ENCODE data around the gene TIFAB.

Gene TIFAB

GRCh38 chr5:135454946-135455345 is 2.8 kb upstream of the TIFAB start:
- no peak overlapping the region for H3K27ac ChIP-seq (ENCODE audit: low read length)
- H3K36me3 ChIP-seq (ENCODE audit: control insufficient read depth in 1 of 2, insufficient read depth in 2 of 2, low read length in 2 of 2) = no peaks in the 10 kb centered on the region
- H3K9me3 ChIP-seq (ENCODE audit: control insufficient read depth in 1 of 2, low read length in 2 of 2) = no peaks in the 10 kb centered on the region
- H3K27me3 ChIP-seq (ENCODE audit: low read depth, low read length) = no peaks in the 10 kb centered on the region
- H3K4me3 ChIP-seq (ENCODE audit: low read depth in 1 of 2, low read length in 2 of 2) = no peak overlapping the region
- no peaks in the 10 kb centered on the region for H3K4me1 ChIP-seq (ENCODE audit: control insufficient read depth in 1 of 2, insufficient read depth in 2 of 2, low read length in 2 of 2)

GRCh38 chr5:135453613-135454012 is 1.5 kb upstream of the TIFAB start:
- Histone ChIP-seq H3K4me3 (ENCODE audit: low read depth in 1 of 2, low read length in 2 of 2) (no peak overlapping the region), H3K4me1 (ENCODE audit: control insufficient read depth in 1 of 2, insufficient read depth in 2 of 2, low read length in 2 of 2) (no peaks in the 10 kb centered on the region), H3K27me3 (ENCODE audit: low read depth, low read length) (no peaks in the 10 kb centered on the region), H3K36me3 (ENCODE audit: control insufficient read depth in 1 of 2, insufficient read depth in 2 of 2, low read length in 2 of 2) (no peaks in the 10 kb centered on the region), H3K27ac (ENCODE audit: low read length) (no peak overlapping the region), H3K9me3 (ENCODE audit: control insufficient read depth in 1 of 2, low read length in 2 of 2) (no peaks in the 10 kb centered on the region)

GRCh38 chr5:135451581-135452320 is 400 bp downstream of the TIFAB start:
- no peaks in the 10 kb centered on the region for H3K4me1 ChIP-seq (ENCODE audit: control insufficient read depth in 1 of 2, insufficient read depth in 2 of 2, low read length in 2 of 2)
- H3K36me3 ChIP-seq (ENCODE audit: control insufficient read depth in 1 of 2, insufficient read depth in 2 of 2, low read length in 2 of 2) = no peaks in the 10 kb centered on the region
- no peak overlapping the region for H3K4me3 ChIP-seq (ENCODE audit: low read depth in 1 of 2, low read length in 2 of 2)
- no peak overlapping the region for H3K27ac ChIP-seq (ENCODE audit: low read length)
- no peaks in the 10 kb centered on the region for H3K27me3 ChIP-seq (ENCODE audit: low read depth, low read length)
- no peaks in the 10 kb centered on the region for H3K9me3 ChIP-seq (ENCODE audit: control insufficient read depth in 1 of 2, low read length in 2 of 2)

GRCh38 chr5:135450952-135451351 is 1.2 kb downstream of the TIFAB start:
- H3K4me1 ChIP-seq (ENCODE audit: control insufficient read depth in 1 of 2, insufficient read depth in 2 of 2, low read length in 2 of 2) = no peaks in the 10 kb centered on the region
- no peak overlapping the region for H3K27ac ChIP-seq (ENCODE audit: low read length)
- H3K36me3 ChIP-seq (ENCODE audit: control insufficient read depth in 1 of 2, insufficient read depth in 2 of 2, low read length in 2 of 2) = no peaks in the 10 kb centered on the region
- no peak overlapping the region for H3K4me3 ChIP-seq (ENCODE audit: low read depth in 1 of 2, low read length in 2 of 2)
- no peaks in the 10 kb centered on the region for H3K9me3 ChIP-seq (ENCODE audit: control insufficient read depth in 1 of 2, low read length in 2 of 2)
- no peaks in the 10 kb centered on the region for H3K27me3 ChIP-seq (ENCODE audit: low read depth, low read length)

GRCh38 chr5:135450336-135450735 is 1.8 kb downstream of the TIFAB start:
- no peaks in the 10 kb centered on the region for H3K27me3 ChIP-seq (ENCODE audit: low read depth, low read length)
- no peak overlapping the region for H3K4me3 ChIP-seq (ENCODE audit: low read depth in 1 of 2, low read length in 2 of 2)
- no peak overlapping the region for H3K27ac ChIP-seq (ENCODE audit: low read length)
- no peaks in the 10 kb centered on the region for H3K4me1 ChIP-seq (ENCODE audit: control insufficient read depth in 1 of 2, insufficient read depth in 2 of 2, low read length in 2 of 2)
- H3K36me3 ChIP-seq (ENCODE audit: control insufficient read depth in 1 of 2, insufficient read depth in 2 of 2, low read length in 2 of 2) = no peaks in the 10 kb centered on the region
- no peaks in the 10 kb centered on the region for H3K9me3 ChIP-seq (ENCODE audit: control insufficient read depth in 1 of 2, low read length in 2 of 2)

- H3K36me3 ChIP-seq (ENCODE audit: control insufficient read depth in 1 of 2, insufficient read depth in 2 of 2, low read length in 2 of 2) = no peaks in the 10 kb centered on the region
- H3K4me3 ChIP-seq (ENCODE audit: low read depth in 1 of 2, low read length in 2 of 2) = no peak overlapping the region
- H3K4me1 ChIP-seq (ENCODE audit: control insufficient read depth in 1 of 2, insufficient read depth in 2 of 2, low read length in 2 of 2) = no peaks in the 10 kb centered on the region
- H3K9me3 ChIP-seq (ENCODE audit: control insufficient read depth in 1 of 2, low read length in 2 of 2) = no peaks in the 10 kb centered on the region
- no peaks in the 10 kb centered on the region for H3K27me3 ChIP-seq (ENCODE audit: low read depth, low read length)
- H3K27ac ChIP-seq (ENCODE audit: low read length) = no peak overlapping the region
These were observed 2.5 kb downstream of the TIFAB start for GRCh38 chr5:135449644-135450043.

- no peaks in the 10 kb centered on the region for H3K4me1 ChIP-seq (ENCODE audit: control insufficient read depth in 1 of 2, insufficient read depth in 2 of 2, low read length in 2 of 2)
- no peak overlapping the region for H3K4me3 ChIP-seq (ENCODE audit: low read depth in 1 of 2, low read length in 2 of 2)
- H3K27me3 ChIP-seq (ENCODE audit: low read depth, low read length) = no peaks in the 10 kb centered on the region
- no peak overlapping the region for H3K27ac ChIP-seq (ENCODE audit: low read length)
- no peaks in the 10 kb centered on the region for H3K9me3 ChIP-seq (ENCODE audit: control insufficient read depth in 1 of 2, low read length in 2 of 2)
- H3K36me3 ChIP-seq (ENCODE audit: control insufficient read depth in 1 of 2, insufficient read depth in 2 of 2, low read length in 2 of 2) = no peaks in the 10 kb centered on the region
These were observed 3.2 kb downstream of the TIFAB start for GRCh38 chr5:135448791-135449507.

- no peak overlapping the region for H3K4me3 ChIP-seq (ENCODE audit: low read depth in 1 of 2, low read length in 2 of 2)
- H3K27me3 ChIP-seq (ENCODE audit: low read depth, low read length) = no peaks in the 10 kb centered on the region
- H3K36me3 ChIP-seq (ENCODE audit: control insufficient read depth in 1 of 2, insufficient read depth in 2 of 2, low read length in 2 of 2) = no peaks in the 10 kb centered on the region
- H3K27ac ChIP-seq (ENCODE audit: low read length) = no peak overlapping the region
- no peaks in the 10 kb centered on the region for H3K9me3 ChIP-seq (ENCODE audit: control insufficient read depth in 1 of 2, low read length in 2 of 2)
- peaks cover 0 to 7% of the 10 kb centered on the region in 2 donors for H3K4me1 ChIP-seq (ENCODE audit: control insufficient read depth in 1 of 2, insufficient read depth in 2 of 2, low read length in 2 of 2)
These were observed 3.9 kb downstream of the TIFAB start for GRCh38 chr5:135448071-135448739.

- H3K27ac ChIP-seq (ENCODE audit: low read length) = no peak within 1 kb of the TSS
- H3K9me3 ChIP-seq (ENCODE audit: control insufficient read depth in 1 of 2, low read length in 2 of 2) = no peaks in the 10 kb centered on the region
- H3K36me3 ChIP-seq (ENCODE audit: control insufficient read depth in 1 of 2, insufficient read depth in 2 of 2, low read length in 2 of 2) = no peaks in the 10 kb centered on the region
- no peak within 1 kb of the TSS for H3K4me3 ChIP-seq (ENCODE audit: low read depth in 1 of 2, low read length in 2 of 2)
- H3K27me3 ChIP-seq (ENCODE audit: low read depth, low read length) = no peaks in the 10 kb centered on the region
- peaks cover 0 to 9% of the 10 kb centered on the region in 2 donors for H3K4me1 ChIP-seq (ENCODE audit: control insufficient read depth in 1 of 2, insufficient read depth in 2 of 2, low read length in 2 of 2)
These were observed 4.7 kb downstream of the TIFAB start, which contains the start of gene DCANP1 for GRCh38 chr5:135447298-135447929. Gene DCANP1, minus strand, starts transcription at chr5:135447348. Its CDS starts 240 bp downstream, at chr5:135447108.

- H3K9me3 ChIP-seq (ENCODE audit: control insufficient read depth in 1 of 2, low read length in 2 of 2) = no peaks in the 10 kb centered on the region
- H3K27ac ChIP-seq (ENCODE audit: low read length) = no peak overlapping the region
- H3K4me1 ChIP-seq (ENCODE audit: control insufficient read depth in 1 of 2, insufficient read depth in 2 of 2, low read length in 2 of 2) = peaks cover 0 to 9% of the 10 kb centered on the region in 2 donors
- no peak overlapping the region for H3K4me3 ChIP-seq (ENCODE audit: low read depth in 1 of 2, low read length in 2 of 2)
- no peaks in the 10 kb centered on the region for H3K36me3 ChIP-seq (ENCODE audit: control insufficient read depth in 1 of 2, insufficient read depth in 2 of 2, low read length in 2 of 2)
- H3K27me3 ChIP-seq (ENCODE audit: low read depth, low read length) = no peaks in the 10 kb centered on the region
These were observed 5.5 kb downstream of the TIFAB start for GRCh38 chr5:135446615-135447014.

GRCh38 chr5:135446206-135446605 is 5.9 kb downstream of the TIFAB start:
- Histone ChIP-seq H3K9me3 (ENCODE audit: control insufficient read depth in 1 of 2, low read length in 2 of 2) (no peaks in the 10 kb centered on the region), H3K27me3 (ENCODE audit: low read depth, low read length) (no peaks in the 10 kb centered on the region), H3K4me1 (ENCODE audit: control insufficient read depth in 1 of 2, insufficient read depth in 2 of 2, low read length in 2 of 2) (peaks cover 0 to 9% of the 10 kb centered on the region in 2 donors), H3K36me3 (ENCODE audit: control insufficient read depth in 1 of 2, insufficient read depth in 2 of 2, low read length in 2 of 2) (no peaks in the 10 kb centered on the region), H3K27ac (ENCODE audit: low read length) (no peak overlapping the region), H3K4me3 (ENCODE audit: low read depth in 1 of 2, low read length in 2 of 2) (no peak overlapping the region)
